NCI-H146 (cell line): ENCODE data around the gene COL20A1.
A peak's percentile ranks its signal among the peaks of the same experiment; 100 is the strongest.

Source experiments
- DNase-seq: peaks from one replicate; lab custom pipeline; 2025; lab: John Stamatoyannopoulos, UW

The COL20A1 gene

GRCh38 chr20:63261060-63261794 lies 31.8 kb upstream of the COL20A1 start:
- no peak for DNase-seq

- no peak for DNase-seq
Measured at GRCh38 chr20:63261795-63262528, 31.0 kb upstream of the COL20A1 start.

- DNase-seq = peak; percentile 54
Measured at GRCh38 chr20:63262836-63263235, 30.1 kb upstream of the COL20A1 start.

GRCh38 chr20:63264000-63264399 lies 29.0 kb upstream of the COL20A1 start:
- DNase-seq = no peak

- no peak for DNase-seq
Measured at GRCh38 chr20:63264519-63264918, 28.5 kb upstream of the COL20A1 start.

- no peak for DNase-seq
Measured at GRCh38 chr20:63265891-63266515, 27.0 kb upstream of the COL20A1 start.

GRCh38 chr20:63267691-63268090 lies 25.3 kb upstream of the COL20A1 start:
- no peak for DNase-seq

- DNase-seq = no peak
Measured at GRCh38 chr20:63268256-63268655, 24.7 kb upstream of the COL20A1 start.

GRCh38 chr20:63268671-63269439 lies 24.1 kb upstream of the COL20A1 start:
- no peak for DNase-seq

GRCh38 chr20:63269724-63270123 lies 23.3 kb upstream of the COL20A1 start:
- DNase-seq = no peak

GRCh38 chr20:63270606-63271325 lies 22.2 kb upstream of the COL20A1 start:
- no peak for DNase-seq

GRCh38 chr20:63272105-63273058 lies 20.6 kb upstream of the COL20A1 start, which contains the start of gene ARFGAP1:
Gene ARFGAP1 (plus strand): TSS chr20:63272813. CDS start chr20:63275581, 2,768 bp downstream.
- peak; percentile 95 for DNase-seq

GRCh38 chr20:63273059-63273579 lies 19.9 kb upstream of the COL20A1 start:
- no peak for DNase-seq

- DNase-seq = peak; percentile 36
Measured at GRCh38 chr20:63273635-63274380, 19.2 kb upstream of the COL20A1 start.

- DNase-seq = no peak
Measured at GRCh38 chr20:63274381-63275228, 18.4 kb upstream of the COL20A1 start.

GRCh38 chr20:63275825-63276224 lies 17.2 kb upstream of the COL20A1 start:
- no peak for DNase-seq

GRCh38 chr20:63276956-63277355 lies 16.0 kb upstream of the COL20A1 start:
- no peak for DNase-seq
